OCI-LY1 (cell line): ENCODE results near the gene PCSK5.
A peak's percentile ranks its signal among the peaks of the same experiment; 100 is the strongest.

ENCODE experiments used
- H2AFZ ChIP-seq: fragments of 200-600 bp; sonication (generic), shearing (Covaris generic); 2 replicates; pipeline ENCODE4 v1.6.0; 2014; ENCODE audit warnings: antibody characterized with exemption, mild to moderate bottlenecking, low read length
- H3F3A ChIP-seq: fragments of 200-600 bp; sonication (generic), shearing (Covaris generic); 2 replicates; pipeline ENCODE4 v1.6.0; 2014; ENCODE audit warnings: mild to moderate bottlenecking, antibody characterized with exemption, low read length, moderate library complexity; ENCODE audit not compliant: insufficient read depth
- H3K27ac ChIP-seq: fragments of 200-600 bp; sonication (generic); 2 replicates; pipeline ENCODE4 v1.5.1; 2014; ENCODE audit warnings: low read length, mixed run types, mild to moderate bottlenecking, low read depth; ENCODE audit not compliant: poor library complexity, severe bottlenecking
- H3K27me3 ChIP-seq: fragments of 200-600 bp; sonication (generic); 2 replicates; pipeline ENCODE4 v1.6.0; 2014; ENCODE audit warnings: antibody characterized with exemption, mild to moderate bottlenecking, low read length, moderate library complexity; ENCODE audit not compliant: insufficient read depth
- H3K36me3 ChIP-seq: fragments of 200-600 bp; sonication (generic); 2 replicates; pipeline ENCODE4 v1.6.1; 2014; ENCODE audit warnings: mild to moderate bottlenecking, antibody characterized with exemption, low read length, moderate library complexity, mixed read lengths; ENCODE audit not compliant: insufficient read depth
- H3K4me1 ChIP-seq: fragments of 200-600 bp; sonication (generic); 2 replicates; pipeline ENCODE4 v1.5.1; 2014; ENCODE audit warnings: mild to moderate bottlenecking, low read length, moderate library complexity; ENCODE audit not compliant: insufficient read depth, severe bottlenecking
- H3K4me2 ChIP-seq: fragments of 200-600 bp; sonication (generic), shearing (Covaris generic); 2 replicates; pipeline ENCODE4 v1.6.1; 2014; ENCODE audit warnings: low read length
- H3K4me3 ChIP-seq: fragments of 200-600 bp; sonication (generic); 2 replicates; pipeline ENCODE4 v1.5.1; 2014; ENCODE audit warnings: low read length, low read depth, mild to moderate bottlenecking, mixed read lengths; ENCODE audit not compliant: poor library complexity, severe bottlenecking
- H3K79me2 ChIP-seq: fragments of 200-600 bp; shearing (Covaris generic); 2 replicates; pipeline ENCODE4 v1.6.1; 2016; ENCODE audit warnings: mixed run types, low read length, mixed read lengths; ENCODE audit not compliant: insufficient read depth
- H3K9ac ChIP-seq: fragments of 200-600 bp; sonication (generic), shearing (Covaris generic); 2 replicates; pipeline ENCODE4 v1.6.1; 2014; ENCODE audit warnings: mild to moderate bottlenecking, low read length, mixed read lengths
- H3K9me2 ChIP-seq: fragments of 200-600 bp; sonication (generic), shearing (Covaris generic); 2 replicates; pipeline ENCODE4 v1.6.1; 2014; ENCODE audit warnings: low read depth, mild to moderate bottlenecking, low read length, mixed read lengths
- H3K9me3 ChIP-seq: fragments of 200-600 bp; shearing (Covaris generic); 2 replicates; pipeline ENCODE4 v1.6.1; 2014; ENCODE audit warnings: low read length, mixed read lengths
- H4K20me1 ChIP-seq: fragments of 200-600 bp; sonication (generic), shearing (Covaris generic); 2 replicates; pipeline ENCODE4 v1.6.0; 2016; ENCODE audit warnings: mild to moderate bottlenecking, low read length; ENCODE audit not compliant: insufficient read depth
- EZH2 ChIP-seq: fragments of 200-600 bp; sonication (generic), shearing (Covaris generic); IDR thresholded peaks from 2 replicates; pipeline ENCODE4 v1.8.0; 2017; ENCODE audit warnings: borderline replicate concordance, mixed run types, mild to moderate bottlenecking, antibody characterized with exemption, low read length, moderate library complexity, mixed read lengths
- TF ChIP-seq, protein P1 (sequence below): fragments of 200-600 bp; sonication (generic), shearing (Covaris generic); IDR thresholded peaks from 2 replicates; pipeline ENCODE4 v1.5.1; 2017; ENCODE audit warnings: mild to moderate bottlenecking, antibody characterized with exemption, low read length, moderate library complexity, mixed read lengths

Gene PCSK5

DNA sequence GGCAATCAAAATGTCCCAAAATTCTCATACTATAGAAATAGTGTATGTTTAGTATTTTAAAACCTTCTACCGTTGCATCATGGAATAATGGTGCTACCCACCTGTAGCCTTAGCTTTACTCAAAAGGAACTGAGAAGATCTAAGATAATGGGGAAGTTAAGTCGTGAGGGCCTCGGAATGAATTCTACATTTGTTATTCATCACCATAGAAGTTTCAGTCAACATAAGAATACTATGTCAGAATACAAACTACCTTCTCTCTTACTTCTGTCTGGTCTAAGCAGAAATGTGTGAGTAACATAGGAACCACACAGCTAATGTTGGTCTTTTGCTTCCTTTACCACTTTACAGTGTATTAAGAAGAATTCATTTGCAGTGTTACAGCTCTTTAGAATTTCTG is 460.5 kb downstream of the PCSK5 start:
- peaks cover 36% of the 10 kb centered on the region for H3K4me1 ChIP-seq
- H3K4me2 ChIP-seq = peak overlapping the region; percentile 4; the same call in 1 of the 2 replicates
- no peak overlapping the region for H3K4me3 ChIP-seq
- no peaks in the 10 kb centered on the region for H4K20me1 ChIP-seq
- H3K36me3 ChIP-seq = no peaks in the 10 kb centered on the region
- no peaks in the 10 kb centered on the region for H3K9me3 ChIP-seq
- no peaks in the 10 kb centered on the region for H3K27me3 ChIP-seq
- no peaks in the 10 kb centered on the region for H3K9me2 ChIP-seq
- no peaks in the 10 kb centered on the region for H3F3A ChIP-seq
- TF ChIP-seq, protein P1, sequence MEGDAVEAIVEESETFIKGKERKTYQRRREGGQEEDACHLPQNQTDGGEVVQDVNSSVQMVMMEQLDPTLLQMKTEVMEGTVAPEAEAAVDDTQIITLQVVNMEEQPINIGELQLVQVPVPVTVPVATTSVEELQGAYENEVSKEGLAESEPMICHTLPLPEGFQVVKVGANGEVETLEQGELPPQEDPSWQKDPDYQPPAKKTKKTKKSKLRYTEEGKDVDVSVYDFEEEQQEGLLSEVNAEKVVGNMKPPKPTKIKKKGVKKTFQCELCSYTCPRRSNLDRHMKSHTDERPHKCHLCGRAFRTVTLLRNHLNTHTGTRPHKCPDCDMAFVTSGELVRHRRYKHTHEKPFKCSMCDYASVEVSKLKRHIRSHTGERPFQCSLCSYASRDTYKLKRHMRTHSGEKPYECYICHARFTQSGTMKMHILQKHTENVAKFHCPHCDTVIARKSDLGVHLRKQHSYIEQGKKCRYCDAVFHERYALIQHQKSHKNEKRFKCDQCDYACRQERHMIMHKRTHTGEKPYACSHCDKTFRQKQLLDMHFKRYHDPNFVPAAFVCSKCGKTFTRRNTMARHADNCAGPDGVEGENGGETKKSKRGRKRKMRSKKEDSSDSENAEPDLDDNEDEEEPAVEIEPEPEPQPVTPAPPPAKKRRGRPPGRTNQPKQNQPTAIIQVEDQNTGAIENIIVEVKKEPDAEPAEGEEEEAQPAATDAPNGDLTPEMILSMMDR = no peak
- TF ChIP-seq EZH2 = no peak
- H3K27ac ChIP-seq = peak overlapping the region; percentile 67
- no peak overlapping the region for H2AFZ ChIP-seq
- no peak overlapping the region for H3K9ac ChIP-seq
- no peaks in the 10 kb centered on the region for H3K79me2 ChIP-seq

DNA sequence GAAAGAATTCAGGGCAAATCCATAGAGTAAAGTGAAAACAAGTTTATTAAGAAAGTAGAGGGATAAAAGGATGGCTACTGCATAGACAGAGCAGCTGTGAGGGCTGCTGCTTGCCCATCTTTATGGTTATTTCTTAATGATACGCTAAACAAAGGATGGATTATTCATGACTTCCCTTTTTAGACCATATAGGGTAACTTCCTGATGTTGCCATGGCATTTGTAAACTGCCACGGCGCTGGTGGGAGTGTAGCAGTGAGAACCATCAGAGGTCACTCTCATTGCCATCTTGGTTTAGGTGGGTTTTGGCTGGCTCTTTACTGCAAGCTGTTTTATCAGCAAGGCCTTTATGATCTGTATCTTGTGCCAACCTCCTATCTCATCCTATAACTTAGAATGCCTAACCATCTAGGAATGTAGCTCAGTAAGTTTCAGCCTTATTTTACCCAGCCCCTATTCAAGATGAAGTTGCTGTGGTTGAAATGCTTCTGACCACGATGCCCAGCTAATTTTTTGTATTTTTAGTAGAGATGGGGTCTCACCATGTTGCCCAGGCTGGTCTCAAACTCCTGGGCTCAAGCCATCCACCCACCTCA is 461.6 kb downstream of the PCSK5 start:
- Histone ChIP-seq H3K36me3 (no peaks in the 10 kb centered on the region), H4K20me1 (no peaks in the 10 kb centered on the region), H3K79me2 (no peaks in the 10 kb centered on the region), H3K9me2 (no peaks in the 10 kb centered on the region), H3K9ac (no peak overlapping the region), H3K27me3 (no peaks in the 10 kb centered on the region), H3K4me1 (peaks cover 36% of the 10 kb centered on the region), H3K4me2 (no peak overlapping the region), H3F3A (no peaks in the 10 kb centered on the region), H2AFZ (no peak overlapping the region), H3K27ac (no peak overlapping the region), H3K4me3 (no peak overlapping the region), H3K9me3 (no peaks in the 10 kb centered on the region)
- TF ChIP-seq, protein P1 = no peak
- TF ChIP-seq EZH2 = no peak

DNA sequence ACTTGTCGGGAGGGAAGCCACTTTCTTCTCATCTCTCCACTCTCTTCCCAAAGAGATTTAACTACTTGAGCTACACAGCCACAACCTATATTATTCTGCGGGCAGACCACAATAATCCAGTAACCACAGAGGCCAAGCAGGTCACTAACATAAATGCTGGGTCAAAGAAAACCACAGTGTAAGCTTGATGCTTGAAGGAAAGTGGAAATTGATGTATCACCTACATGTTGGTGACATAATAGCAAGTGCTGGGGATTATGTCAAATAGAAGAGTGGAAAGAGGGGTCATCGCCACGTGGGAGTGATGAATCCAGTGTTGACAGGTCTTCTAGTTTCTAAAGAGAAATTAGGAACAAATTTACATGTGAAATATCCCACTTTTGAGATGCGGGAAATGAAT is 462.8 kb downstream of the PCSK5 start:
- H3K4me2 ChIP-seq = no peak overlapping the region
- H3K27me3 ChIP-seq = no peaks in the 10 kb centered on the region
- H3K4me1 ChIP-seq = peaks cover 36% of the 10 kb centered on the region
- H3K9ac ChIP-seq = no peak overlapping the region
- H3K36me3 ChIP-seq = no peaks in the 10 kb centered on the region
- H3K27ac ChIP-seq = no peak overlapping the region
- H2AFZ ChIP-seq = no peak overlapping the region
- H3K79me2 ChIP-seq = no peaks in the 10 kb centered on the region
- no peak overlapping the region for H3K4me3 ChIP-seq
- no peaks in the 10 kb centered on the region for H3K9me3 ChIP-seq
- TF ChIP-seq, protein P1 = no peak
- TF ChIP-seq EZH2 = no peak
- H3F3A ChIP-seq = no peaks in the 10 kb centered on the region
- H4K20me1 ChIP-seq = no peaks in the 10 kb centered on the region
- H3K9me2 ChIP-seq = no peaks in the 10 kb centered on the region
